Right kidney (tissue), 1 donor: Measurements from ENCODE around the gene DNAH10.
"Not testable (repeated sequence)": the region's sequence is repeated elsewhere in the genome, so short reads cannot be mapped to it uniquely, and the experiment has no call there.

Experiments used
- DNase-seq: peaks from one replicate; pipeline ENCODE4 v3.0.0-alpha.2; 2016

The DNAH10 gene

GRCh38 chr12:123908884-123909725, 147.0 kb downstream of the DNAH10 start:
- no peak for DNase-seq

- DNase-seq, result no peak
Observed at GRCh38 chr12:123910057-123910456, 148.0 kb downstream of the DNAH10 start.

DNA sequence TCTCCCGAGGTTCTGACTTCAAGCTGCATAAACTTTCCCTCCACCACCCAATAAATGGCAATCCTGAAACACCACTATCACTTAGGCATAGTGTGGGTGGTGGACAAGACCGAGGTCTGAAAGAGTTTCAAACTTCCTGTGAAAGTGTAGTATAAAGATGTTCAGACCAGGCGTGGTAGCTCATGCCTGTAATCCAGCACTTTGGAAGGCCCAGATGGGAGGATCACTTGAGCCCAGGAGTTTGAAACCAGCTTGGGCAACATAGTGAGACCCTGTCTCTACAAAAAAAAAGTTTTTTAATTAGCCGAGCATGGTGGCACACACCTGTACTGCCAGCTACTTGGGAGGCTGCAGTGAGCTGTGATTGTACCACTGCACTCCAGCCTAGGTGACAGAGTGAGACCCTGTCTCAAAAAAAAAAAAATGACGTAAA, 148.7 kb downstream of the DNAH10 start:
- no peak for DNase-seq

GRCh38 chr12:123911672-123912409, 149.7 kb downstream of the DNAH10 start:
- DNase-seq, result not testable (repeated sequence)

DNA sequence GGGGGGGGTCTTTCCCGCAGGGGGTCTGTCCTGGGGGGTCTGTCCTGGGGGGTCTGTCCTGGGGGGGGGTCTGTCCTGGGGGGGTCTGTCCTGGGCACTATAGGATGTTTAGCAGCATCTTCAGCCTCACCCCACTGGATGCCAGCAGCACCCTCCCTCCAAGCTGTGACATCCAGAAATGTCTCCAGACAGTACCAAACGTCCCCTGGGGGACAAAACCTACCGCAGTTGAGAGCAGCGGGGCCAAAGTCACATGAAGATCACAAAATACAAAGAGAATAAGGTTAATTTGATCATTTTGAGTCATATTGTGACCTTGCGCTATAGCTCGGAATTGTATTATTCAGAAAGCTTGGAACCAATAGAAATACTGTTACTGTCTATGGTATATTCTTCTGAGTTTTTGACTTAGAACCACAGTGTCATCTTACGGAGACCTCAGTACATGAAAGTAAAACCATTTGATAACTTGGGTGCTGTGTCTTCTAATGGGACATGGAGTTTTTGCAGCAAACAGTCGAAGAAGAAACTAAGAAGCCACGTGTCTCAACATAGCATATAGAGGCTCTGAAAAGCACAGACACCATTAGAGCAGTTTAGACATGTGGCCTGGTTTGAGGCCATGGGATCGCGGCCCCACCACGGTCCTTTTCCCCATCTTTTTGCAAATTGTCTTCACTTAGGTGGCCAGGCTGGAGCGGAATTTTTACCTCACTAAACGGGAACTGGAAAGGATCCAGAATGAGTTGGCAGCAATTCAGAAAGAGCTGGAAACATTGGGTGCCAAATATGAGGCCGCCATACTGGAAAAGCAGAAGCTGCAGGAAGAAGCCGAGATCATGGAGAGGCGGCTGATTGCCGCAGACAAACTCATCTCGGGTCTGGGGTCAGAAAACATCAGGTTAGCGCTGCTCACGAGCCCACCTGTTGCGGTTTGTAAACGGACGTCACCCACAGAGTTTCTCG, 150.6 kb downstream of the DNAH10 start:
- DNase-seq, result no peak

DNA sequence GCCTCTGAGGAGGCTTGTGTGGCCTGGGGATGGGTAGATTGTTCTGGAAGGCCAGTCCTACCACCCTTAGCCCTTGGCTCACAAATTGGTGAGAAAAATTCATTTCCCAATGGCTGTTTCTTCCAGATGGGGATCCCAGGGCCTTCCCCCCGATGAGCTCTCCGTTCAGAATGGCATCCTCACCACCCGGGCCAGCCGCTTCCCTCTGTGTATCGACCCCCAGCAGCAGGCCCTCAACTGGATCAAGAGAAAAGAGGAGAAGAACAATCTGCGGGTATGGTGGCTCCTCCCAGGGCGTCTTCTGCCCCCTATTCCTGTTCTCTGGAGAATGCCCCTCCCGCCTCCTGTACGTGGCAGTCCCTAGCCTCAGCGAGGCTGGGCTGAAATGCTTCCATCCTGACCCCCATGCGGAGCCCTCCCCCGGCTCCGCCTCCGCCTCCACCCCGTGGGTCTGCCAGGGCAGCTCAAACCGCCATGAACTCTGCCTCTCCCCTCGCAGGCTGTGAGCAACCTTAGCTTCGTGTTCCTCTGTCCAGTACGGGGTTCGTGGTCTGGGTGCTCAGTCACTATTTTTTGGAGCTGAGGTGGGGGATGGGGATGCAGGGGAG, 152.7 kb downstream of the DNAH10 start:
- DNase-seq, result no peak

DNA sequence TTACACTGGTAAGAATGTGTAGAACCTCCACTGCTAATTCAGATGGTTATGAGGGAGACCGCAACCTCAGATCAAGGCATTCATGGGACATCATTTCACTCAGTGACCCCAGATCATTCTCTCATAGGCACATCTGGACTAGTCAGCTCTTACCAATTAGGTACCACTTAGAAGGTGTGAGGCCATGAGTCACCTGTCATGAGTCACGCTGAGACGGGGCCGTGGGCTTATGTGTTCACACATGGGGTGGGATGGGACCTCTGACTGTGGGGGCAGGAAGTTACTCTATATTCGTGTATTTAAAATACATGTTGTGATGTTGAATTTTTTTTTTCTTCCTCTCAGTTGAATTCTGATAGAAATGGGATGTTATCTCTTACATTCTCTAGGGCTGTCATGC, 154.6 kb downstream of the DNAH10 start:
- no peak for DNase-seq

DNA sequence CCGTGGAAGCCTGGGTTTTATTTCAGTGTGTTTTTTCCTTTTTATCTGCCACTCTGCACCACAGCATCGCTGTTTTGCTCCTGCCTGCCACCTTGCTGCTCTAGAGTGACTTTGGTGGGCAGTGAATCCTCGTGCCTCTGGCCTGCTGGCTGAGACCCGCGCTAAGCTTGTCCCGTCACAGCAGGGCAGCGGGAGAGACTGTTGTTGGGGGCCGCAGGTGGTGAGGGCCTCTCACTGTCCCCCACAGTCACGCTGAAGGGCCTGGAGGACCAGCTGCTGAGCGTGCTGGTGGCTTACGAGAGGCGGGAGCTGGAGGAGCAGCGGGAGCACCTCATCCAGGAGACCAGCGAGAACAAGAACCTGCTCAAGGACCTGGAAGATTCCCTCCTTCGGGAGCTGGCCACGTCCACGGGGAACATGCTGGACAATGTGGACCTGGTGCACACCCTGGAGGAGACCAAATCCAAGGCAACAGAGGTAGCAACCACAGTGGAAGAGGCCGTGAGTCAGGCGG, 155.3 kb downstream of the DNAH10 start:
- no peak for DNase-seq

- no peak for DNase-seq
Observed at GRCh38 chr12:123919980-123920360, 157.9 kb downstream of the DNAH10 start.

DNA sequence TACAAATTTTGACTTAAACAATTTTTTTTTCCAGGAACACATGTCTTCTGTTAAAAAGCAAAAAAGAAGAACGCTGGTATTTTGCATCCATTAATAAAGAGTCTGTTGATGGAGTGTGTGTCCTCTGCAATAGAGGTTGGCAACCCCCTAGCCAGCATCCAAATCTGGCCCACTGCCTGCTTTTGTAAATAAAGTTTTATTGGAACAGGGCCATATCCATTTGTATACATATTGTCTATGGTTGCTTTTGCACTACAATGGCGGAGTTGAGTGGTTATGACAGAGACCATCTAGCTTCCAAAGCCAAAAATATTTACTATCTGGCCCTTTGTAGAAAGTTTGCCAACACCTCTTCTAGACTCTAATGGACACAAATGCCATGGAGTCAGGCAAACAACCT, 160.9 kb downstream of the DNAH10 start:
- DNase-seq, result no peak

DNA sequence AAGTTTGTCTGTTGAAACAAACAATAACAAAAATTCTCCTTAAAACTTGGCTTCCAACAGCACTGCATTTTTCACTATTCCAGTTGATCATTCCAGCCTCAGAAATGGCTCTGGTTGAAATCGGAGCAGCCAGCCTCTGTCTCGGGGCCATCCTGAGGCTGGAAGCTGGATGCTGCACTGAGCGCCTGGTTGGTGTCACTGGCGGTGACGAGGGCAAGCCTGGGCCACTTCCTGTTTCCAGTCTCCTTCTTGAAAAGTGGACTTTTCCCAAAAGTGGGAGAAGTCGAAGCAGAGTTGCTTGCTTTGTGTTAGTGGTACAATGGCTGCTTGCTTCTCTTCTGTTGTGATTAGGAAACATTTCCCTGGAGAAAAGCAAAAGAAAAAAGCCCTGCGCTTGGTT, 161.8 kb downstream of the DNAH10 start:
- DNase-seq, result no peak

GRCh38 chr12:123924539-123924938, 162.4 kb downstream of the DNAH10 start:
- no peak for DNase-seq

GRCh38 chr12:123928274-123928865, 166.3 kb downstream of the DNAH10 start:
- no peak for DNase-seq

DNA sequence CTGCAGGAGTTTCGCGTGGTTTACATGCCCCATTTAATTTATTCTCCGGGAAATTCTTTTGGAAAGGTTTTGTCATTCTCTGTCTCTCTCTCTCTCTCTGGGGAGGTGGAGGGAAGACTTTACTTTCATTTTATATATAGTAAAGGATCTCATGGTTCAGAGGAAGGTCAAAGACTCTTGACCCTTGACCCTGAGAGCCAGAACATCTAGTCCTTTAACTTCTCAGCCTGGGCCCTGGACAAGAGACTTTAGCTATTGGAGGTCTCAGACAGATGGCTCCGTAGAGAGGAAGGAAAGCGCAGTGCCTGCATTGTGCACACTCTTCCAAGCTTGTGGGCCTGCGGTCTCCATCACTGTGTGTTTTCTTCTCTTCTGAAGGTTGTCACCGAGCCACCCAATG, 166.8 kb downstream of the DNAH10 start:
- DNase-seq, result no peak

GRCh38 chr12:123929946-123930583, 168.0 kb downstream of the DNAH10 start:
- no peak for DNase-seq

DNA sequence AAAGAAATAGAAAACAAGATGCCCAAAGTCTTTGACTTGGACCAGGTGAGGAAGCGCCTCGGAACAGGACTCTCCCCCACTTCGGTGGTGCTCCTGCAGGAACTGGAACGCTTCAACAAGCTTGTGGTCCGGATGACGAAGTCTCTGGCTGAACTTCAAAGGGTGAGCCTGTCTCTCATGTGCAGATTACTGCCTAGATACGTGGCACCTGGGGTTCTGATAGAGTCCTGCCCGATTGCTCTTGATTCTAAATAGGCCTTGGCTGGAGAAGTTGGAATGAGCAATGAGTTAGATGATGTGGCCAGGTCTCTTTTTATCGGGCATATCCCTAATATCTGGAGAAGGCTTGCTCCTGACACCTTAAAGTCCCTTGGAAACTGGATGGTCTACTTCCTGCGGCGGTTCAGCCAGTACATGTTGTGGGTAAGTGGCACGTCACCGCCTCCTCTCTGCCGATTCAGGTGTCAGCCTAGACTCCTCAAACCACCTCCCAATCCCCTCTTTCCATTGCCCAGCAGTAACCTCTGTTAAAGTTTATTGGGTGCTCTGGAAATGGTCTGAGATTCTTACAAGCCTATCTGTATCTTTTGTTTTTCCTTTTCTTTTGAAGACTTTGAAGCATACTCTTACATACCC, 169.7 kb downstream of the DNAH10 start:
- no peak for DNase-seq

DNA sequence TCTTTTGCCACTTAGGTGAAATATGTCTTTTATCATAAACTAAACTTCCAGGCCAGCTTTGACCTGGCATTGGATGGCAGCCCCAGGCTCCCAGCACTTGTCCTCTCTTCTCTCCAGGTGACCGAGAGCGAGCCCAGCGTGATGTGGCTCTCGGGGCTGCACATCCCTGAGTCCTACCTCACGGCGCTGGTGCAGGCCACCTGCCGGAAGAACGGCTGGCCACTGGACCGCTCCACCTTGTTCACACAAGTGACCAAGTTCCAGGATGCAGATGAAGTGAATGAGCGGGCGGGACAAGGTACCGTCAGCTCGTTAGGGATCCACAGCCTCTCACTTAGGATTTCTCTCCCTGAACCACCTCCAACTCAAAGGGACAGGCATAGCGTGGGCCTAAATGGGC, 171.1 kb downstream of the DNAH10 start:
- no peak for DNase-seq

DNA sequence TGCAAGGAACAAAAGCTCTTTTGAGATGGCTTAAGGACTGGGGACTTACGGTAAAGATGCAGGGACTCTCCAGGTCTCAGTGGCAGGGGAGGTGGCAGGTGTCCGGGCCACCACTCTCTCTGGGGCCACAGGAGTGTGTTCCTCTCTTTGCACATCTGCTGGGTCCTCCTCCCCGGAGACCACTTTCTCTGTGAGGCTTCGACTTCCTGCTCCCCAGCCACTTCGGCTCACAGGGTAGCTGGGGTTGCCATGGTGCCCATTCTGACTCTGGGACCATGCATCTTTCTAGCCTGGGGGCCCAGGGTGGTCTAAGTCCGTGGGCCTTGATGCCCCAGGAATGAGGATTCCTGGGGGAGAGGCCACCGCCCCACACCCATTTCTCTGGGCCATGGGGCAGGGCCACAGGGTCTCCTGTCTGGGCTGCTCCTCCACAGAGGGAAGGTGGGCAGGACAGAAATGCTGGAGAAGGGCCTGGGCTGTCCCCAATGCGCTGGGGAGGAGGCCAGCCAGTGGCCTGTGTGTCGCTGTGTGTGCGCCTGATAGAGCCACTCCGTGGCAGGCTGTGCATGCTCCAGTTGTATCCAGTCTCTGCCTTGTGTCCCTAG, 172.0 kb downstream of the DNAH10 start:
- DNase-seq, result no peak

GRCh38 chr12:123934829-123935228, 172.7 kb downstream of the DNAH10 start:
- DNase-seq, result no peak

- no peak for DNase-seq
Observed at GRCh38 chr12:123935956-123936355, 173.9 kb downstream of the DNAH10 start.
